ENCODE results near the gene PFDN5. TPM values are rescaled to one million over a fixed set of nuclear protein-coding genes. Genes with fewer than 3 reads are reported as not detected.

The PFDN5 gene
- total and polyA plus RNA-seq, 10 of the 15 experiments (the other 5 are each of a cell fraction or from before 2014, with no cell fraction given): 300 to 1,596 (median 495) TPM

DNA sequence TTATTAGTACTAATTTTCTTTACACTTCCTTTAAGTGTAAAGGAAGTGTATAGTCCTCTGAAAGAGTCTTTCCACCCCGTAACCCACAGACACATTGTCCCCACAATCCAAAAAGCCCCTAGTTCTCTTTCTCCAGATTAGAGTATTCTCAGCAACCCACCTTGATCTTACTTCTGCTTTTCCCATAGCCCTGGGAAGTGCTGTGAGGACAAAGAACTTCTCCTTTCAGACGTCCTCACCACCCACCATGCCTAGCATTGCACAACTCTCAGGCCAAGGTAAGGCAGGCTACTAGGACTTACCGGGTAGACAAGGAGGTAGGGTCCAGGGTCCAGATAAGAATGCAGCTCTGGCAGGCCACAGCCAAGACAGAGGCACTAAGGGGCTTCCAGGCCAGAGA lies 18.7 kb downstream of the PFDN5 start:
- FAIRE-seq (peak; percentile 35), ATAC-seq (peak; percentile 87), DNase-seq (ENCODE audit: low read depth, low spot score) (peak; percentile 41)
- Histone ChIP-seq H3K27me3 (replicated peaks in 1 of 2; ENCODE audit: control insufficient read depth in 2 of 2, insufficient read depth in 2 of 2, low read length in 1 of 2) (no peaks in the 10 kb centered on the region), H4K20me1 (ENCODE audit: control insufficient read depth, insufficient read depth) (no peaks in the 10 kb centered on the region), H3K4me2 (ENCODE audit: control insufficient read depth, insufficient read depth) (no peak overlapping the region), H3K27ac (ENCODE audit: control insufficient read depth, insufficient read depth) (peak overlapping the region; percentile 32; the same call in 1 of the 2 replicates), H3K9me3 (replicated peaks; ENCODE audit: control insufficient read depth, insufficient read depth, low read length) (no peaks in the 10 kb centered on the region), H3K79me2 (ENCODE audit: control insufficient read depth, insufficient read depth, low read length) (no peaks in the 10 kb centered on the region), H2AFZ (ENCODE audit: control insufficient read depth, low read depth, low read length) (no peak overlapping the region), H3K4me1 (ENCODE audit: control insufficient read depth, insufficient read depth, low read length) (peaks cover 3% of the 10 kb centered on the region; the same call in 1 of the 2 replicates), H3K4me3 (no peak overlapping the region), H3K9ac (ENCODE audit: control insufficient read depth, insufficient read depth, low read length) (no peak overlapping the region), H3K36me3 (ENCODE audit: control insufficient read depth in 2 of 2, insufficient read depth in 2 of 2, low read length in 1 of 2) (peaks cover 0 to 11% of the 10 kb centered on the region in 2 experiments; a peak in 2 of 4 replicates)
- intact Hi-C loops (cut with micrococcal nuclease; ENCODE audit: unreplicated experiment): no loop called here
- BruUV-seq (replicated peaks): no TSS peak
- ChIA-PET SMC1A (ENCODE audit: uncharacterized antibody, unreplicated experiment) (interaction anchor here (0.6 to 2.7 kb wide), 2 partner anchors 10 to 39 kb away, joined by 3 to 11 read pairs; no protein-coding TSS in a partner anchor), POLR2A (interaction anchor here (1.0 kb wide), 1 partner anchor 19 kb away, joined by 6 read pairs; the partner anchor contains the start of gene PFDN5), CTCF (interaction anchor here (0.8 to 1.6 kb wide), 2 partner anchors 31 to 100 kb away, joined by 3 read pairs; no protein-coding TSS in a partner anchor), RAD21 (ENCODE audit: unreplicated experiment) (interaction anchor here (1.3 to 2.3 kb wide), 2 partner anchors 10 to 11 kb away, joined by 4 to 7 read pairs; no protein-coding TSS in a partner anchor)
- 26% methylated on average over 3 of the region's 3 CpGs for WGBS (ENCODE audit: insufficient coverage, insufficient replicate concordance, low lambda C conversion rate, missing lambda C conversion rate)
- in situ Hi-C loops (cut with MboI): no loop called here
- TF ChIP-seq HDGF (IDR thresholded peaks at IDR 0.05) (0 out of 2 replicates have a peak, but pooled peaks have one; percentile 26), FOXK2 (IDR thresholded peaks at IDR 0.05) (no peak), POLR2A (IDR thresholded peaks at IDR 0.05; ENCODE audit: low read depth, low read length) (no peak), MXI1 (IDR thresholded peaks at IDR 0.05; ENCODE audit: low read depth, low read length) (no peak), IKZF2 (IDR thresholded peaks at IDR 0.05) (peak; percentile 91; a peak in 3 of 4 replicates), BCL3 (IDR thresholded peaks at IDR 0.05; ENCODE audit: borderline replicate concordance, insufficient read depth, low read depth, low read length, poor library complexity, severe bottlenecking) (no peak), GATAD2B (conservative IDR thresholded peaks at IDR 0.05; ENCODE audit: low read depth) (no peak; the same call in 1 of the 2 replicates), SREBF1 (IDR thresholded peaks at IDR 0.05; ENCODE audit: low read length) (no peak), IKZF1 (conservative IDR thresholded peaks at IDR 0.05) (peak; percentile 88), ZSCAN29 (IDR thresholded peaks at IDR 0.05) (no peak), FOXM1 (IDR thresholded peaks at IDR 0.05; ENCODE audit: low read depth, low read length) (peak; percentile 24; the same call in 1 of the 2 replicates), SPI1 (IDR thresholded peaks at IDR 0.05; ENCODE audit: borderline replicate concordance, insufficient read depth, low read depth, low read length) (peak; percentile 62; the same call in 1 of the 2 replicates)
- TF ChIP-seq, protein P1, sequence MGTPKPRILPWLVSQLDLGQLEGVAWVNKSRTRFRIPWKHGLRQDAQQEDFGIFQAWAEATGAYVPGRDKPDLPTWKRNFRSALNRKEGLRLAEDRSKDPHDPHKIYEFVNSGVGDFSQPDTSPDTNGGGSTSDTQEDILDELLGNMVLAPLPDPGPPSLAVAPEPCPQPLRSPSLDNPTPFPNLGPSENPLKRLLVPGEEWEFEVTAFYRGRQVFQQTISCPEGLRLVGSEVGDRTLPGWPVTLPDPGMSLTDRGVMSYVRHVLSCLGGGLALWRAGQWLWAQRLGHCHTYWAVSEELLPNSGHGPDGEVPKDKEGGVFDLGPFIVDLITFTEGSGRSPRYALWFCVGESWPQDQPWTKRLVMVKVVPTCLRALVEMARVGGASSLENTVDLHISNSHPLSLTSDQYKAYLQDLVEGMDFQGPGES (IDR thresholded peaks at IDR 0.05): no peak
- TF ChIP-seq, protein P2, sequence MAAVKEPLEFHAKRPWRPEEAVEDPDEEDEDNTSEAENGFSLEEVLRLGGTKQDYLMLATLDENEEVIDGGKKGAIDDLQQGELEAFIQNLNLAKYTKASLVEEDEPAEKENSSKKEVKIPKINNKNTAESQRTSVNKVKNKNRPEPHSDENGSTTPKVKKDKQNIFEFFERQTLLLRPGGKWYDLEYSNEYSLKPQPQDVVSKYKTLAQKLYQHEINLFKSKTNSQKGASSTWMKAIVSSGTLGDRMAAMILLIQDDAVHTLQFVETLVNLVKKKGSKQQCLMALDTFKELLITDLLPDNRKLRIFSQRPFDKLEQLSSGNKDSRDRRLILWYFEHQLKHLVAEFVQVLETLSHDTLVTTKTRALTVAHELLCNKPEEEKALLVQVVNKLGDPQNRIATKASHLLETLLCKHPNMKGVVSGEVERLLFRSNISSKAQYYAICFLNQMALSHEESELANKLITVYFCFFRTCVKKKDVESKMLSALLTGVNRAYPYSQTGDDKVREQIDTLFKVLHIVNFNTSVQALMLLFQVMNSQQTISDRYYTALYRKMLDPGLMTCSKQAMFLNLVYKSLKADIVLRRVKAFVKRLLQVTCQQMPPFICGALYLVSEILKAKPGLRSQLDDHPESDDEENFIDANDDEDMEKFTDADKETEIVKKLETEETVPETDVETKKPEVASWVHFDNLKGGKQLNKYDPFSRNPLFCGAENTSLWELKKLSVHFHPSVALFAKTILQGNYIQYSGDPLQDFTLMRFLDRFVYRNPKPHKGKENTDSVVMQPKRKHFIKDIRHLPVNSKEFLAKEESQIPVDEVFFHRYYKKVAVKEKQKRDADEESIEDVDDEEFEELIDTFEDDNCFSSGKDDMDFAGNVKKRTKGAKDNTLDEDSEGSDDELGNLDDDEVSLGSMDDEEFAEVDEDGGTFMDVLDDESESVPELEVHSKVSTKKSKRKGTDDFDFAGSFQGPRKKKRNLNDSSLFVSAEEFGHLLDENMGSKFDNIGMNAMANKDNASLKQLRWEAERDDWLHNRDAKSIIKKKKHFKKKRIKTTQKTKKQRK (IDR thresholded peaks at IDR 0.05; ENCODE audit: low read depth, low read length): no peak
- TF ChIP-seq, protein P3, sequence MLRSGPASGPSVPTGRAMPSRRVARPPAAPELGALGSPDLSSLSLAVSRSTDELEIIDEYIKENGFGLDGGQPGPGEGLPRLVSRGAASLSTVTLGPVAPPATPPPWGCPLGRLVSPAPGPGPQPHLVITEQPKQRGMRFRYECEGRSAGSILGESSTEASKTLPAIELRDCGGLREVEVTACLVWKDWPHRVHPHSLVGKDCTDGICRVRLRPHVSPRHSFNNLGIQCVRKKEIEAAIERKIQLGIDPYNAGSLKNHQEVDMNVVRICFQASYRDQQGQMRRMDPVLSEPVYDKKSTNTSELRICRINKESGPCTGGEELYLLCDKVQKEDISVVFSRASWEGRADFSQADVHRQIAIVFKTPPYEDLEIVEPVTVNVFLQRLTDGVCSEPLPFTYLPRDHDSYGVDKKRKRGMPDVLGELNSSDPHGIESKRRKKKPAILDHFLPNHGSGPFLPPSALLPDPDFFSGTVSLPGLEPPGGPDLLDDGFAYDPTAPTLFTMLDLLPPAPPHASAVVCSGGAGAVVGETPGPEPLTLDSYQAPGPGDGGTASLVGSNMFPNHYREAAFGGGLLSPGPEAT (IDR thresholded peaks at IDR 0.05; ENCODE audit: low read depth): peak; percentile 84
- TF ChIP-seq, protein P4, sequence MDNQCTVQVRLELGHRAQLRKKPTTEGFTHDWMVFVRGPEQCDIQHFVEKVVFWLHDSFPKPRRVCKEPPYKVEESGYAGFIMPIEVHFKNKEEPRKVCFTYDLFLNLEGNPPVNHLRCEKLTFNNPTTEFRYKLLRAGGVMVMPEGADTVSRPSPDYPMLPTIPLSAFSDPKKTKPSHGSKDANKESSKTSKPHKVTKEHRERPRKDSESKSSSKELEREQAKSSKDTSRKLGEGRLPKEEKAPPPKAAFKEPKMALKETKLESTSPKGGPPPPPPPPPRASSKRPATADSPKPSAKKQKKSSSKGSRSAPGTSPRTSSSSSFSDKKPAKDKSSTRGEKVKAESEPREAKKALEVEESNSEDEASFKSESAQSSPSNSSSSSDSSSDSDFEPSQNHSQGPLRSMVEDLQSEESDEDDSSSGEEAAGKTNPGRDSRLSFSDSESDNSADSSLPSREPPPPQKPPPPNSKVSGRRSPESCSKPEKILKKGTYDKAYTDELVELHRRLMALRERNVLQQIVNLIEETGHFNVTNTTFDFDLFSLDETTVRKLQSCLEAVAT (IDR thresholded peaks at IDR 0.05): no peak

Data from GM12878 (cell line).